Measurements from ENCODE around the gene NSMF. TPM values are rescaled to one million over a fixed set of nuclear protein-coding genes. Genes with fewer than 3 reads are reported as not detected.

Gene NSMF
- total RNA-seq, 1 experiment from 2014 or later, result 31.6 TPM

DNA sequence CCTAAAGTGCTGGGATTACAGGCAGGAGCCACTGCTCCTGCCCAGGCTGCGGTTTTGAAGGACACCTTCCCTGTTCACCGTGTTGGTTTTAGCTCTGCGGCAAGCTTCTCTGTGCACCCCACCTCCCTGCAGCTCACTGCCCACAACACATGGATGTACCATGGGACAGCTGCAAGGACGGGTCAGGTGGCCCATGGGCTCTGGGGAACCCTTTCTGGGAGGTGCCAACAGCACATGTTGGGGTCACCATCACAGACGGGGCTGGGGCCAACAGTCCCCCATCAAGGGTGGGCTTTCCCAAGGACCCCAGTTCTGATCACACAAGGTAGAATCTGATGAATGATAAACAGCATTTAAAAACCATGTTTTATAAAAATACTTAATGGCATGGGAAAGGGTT is 43.7 kb downstream of the NSMF start:
- DNase-seq, result no peak
- BruUV-seq (replicated peaks), result no TSS peak
- CTCF ChIA-PET, result no interaction called here
- H3K36me3 Mint-ChIP-seq (ENCODE audit: insufficient read depth, unreplicated experiment), result peaks cover 10% of the 10 kb centered on the region
- H3K4me1 Mint-ChIP-seq (ENCODE audit: low read depth, unreplicated experiment), result no peaks in the 10 kb centered on the region
- H3K27ac Mint-ChIP-seq (ENCODE audit: unreplicated experiment), result no peak overlapping the region
- H3K9me3 Mint-ChIP-seq (ENCODE audit: low read depth, unreplicated experiment), result no peaks in the 10 kb centered on the region
- H3K27me3 Mint-ChIP-seq (ENCODE audit: unreplicated experiment), result no peaks in the 10 kb centered on the region
- TF ChIP-seq, protein P1, sequence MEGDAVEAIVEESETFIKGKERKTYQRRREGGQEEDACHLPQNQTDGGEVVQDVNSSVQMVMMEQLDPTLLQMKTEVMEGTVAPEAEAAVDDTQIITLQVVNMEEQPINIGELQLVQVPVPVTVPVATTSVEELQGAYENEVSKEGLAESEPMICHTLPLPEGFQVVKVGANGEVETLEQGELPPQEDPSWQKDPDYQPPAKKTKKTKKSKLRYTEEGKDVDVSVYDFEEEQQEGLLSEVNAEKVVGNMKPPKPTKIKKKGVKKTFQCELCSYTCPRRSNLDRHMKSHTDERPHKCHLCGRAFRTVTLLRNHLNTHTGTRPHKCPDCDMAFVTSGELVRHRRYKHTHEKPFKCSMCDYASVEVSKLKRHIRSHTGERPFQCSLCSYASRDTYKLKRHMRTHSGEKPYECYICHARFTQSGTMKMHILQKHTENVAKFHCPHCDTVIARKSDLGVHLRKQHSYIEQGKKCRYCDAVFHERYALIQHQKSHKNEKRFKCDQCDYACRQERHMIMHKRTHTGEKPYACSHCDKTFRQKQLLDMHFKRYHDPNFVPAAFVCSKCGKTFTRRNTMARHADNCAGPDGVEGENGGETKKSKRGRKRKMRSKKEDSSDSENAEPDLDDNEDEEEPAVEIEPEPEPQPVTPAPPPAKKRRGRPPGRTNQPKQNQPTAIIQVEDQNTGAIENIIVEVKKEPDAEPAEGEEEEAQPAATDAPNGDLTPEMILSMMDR (IDR thresholded peaks at IDR 0.05; ENCODE audit: unreplicated experiment), result no peak
- intact Hi-C loops (cut with micrococcal nuclease; ENCODE audit: unreplicated experiment), result loop anchor here (10.0 kb wide), 1 partner anchor 121 kb away; no protein-coding TSS in a partner anchor
- no peak overlapping the region for H3K4me3 Mint-ChIP-seq (ENCODE audit: low read depth, unreplicated experiment)

- H3K9me3 Mint-ChIP-seq (ENCODE audit: low read depth, unreplicated experiment), result no peaks in the 10 kb centered on the region
- no TSS peak for BruUV-seq (replicated peaks)
- CTCF ChIA-PET, result interaction anchor here (1.7 kb wide), 1 partner anchor 11 kb away, joined by 8 read pairs; the partner anchor contains the start of genes EXD3 and NOXA1
- intact Hi-C loops (cut with micrococcal nuclease; ENCODE audit: unreplicated experiment), result loop anchor here (10.0 kb wide), 1 partner anchor 118 kb away; no protein-coding TSS in a partner anchor
- no peaks in the 10 kb centered on the region for H3K27me3 Mint-ChIP-seq (ENCODE audit: unreplicated experiment)
- DNase-seq, result no peak
- TF ChIP-seq, protein P1 (IDR thresholded peaks at IDR 0.05; ENCODE audit: unreplicated experiment), result no peak
- no peak overlapping the region for H3K27ac Mint-ChIP-seq (ENCODE audit: unreplicated experiment)
- no peak overlapping the region for H3K4me3 Mint-ChIP-seq (ENCODE audit: low read depth, unreplicated experiment)
- peaks cover 13% of the 10 kb centered on the region for H3K36me3 Mint-ChIP-seq (ENCODE audit: insufficient read depth, unreplicated experiment)
- no peaks in the 10 kb centered on the region for H3K4me1 Mint-ChIP-seq (ENCODE audit: low read depth, unreplicated experiment)
Observed at GRCh38 chr9:137412431-137412830, 46.7 kb downstream of the NSMF start.

DNA sequence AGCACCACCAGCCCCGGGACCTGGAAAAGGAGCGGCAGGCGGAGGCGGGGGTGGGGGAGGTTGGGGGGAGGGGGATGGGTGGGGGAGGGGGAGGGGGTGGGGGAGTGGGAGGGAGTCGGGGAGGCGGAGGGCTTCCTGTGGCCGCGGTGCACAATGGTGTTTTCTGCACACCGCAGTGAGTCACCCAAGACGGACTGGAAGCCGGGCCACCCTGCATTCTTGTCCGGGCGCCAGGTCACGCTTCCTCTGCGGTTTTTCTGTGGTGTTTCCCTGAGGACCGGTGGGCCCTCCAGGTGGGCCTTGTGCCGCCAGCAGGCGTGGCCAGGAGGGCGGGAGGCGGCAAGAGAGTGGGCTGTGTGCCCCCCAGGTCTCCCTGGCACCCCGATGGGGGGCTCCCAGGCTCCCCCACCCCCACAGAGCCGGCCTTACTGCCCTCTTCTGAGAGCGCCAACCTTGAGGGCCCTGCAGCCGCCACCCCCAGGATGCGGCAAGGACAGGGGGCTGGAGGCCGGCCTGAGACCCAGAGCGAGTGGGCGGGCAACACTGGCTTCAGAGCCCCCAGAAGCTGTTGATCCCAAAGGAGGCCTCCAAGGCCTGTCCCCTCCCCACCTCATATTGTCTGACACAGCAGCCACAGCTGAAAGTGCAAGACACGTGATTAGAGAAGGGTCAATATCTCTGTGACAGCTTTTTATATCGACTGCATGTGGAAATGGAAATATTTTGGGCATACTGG is 47.3 kb downstream of the NSMF start:
- Mint-ChIP-seq H3K36me3 (ENCODE audit: insufficient read depth, unreplicated experiment) (peaks cover 13% of the 10 kb centered on the region), H3K9me3 (ENCODE audit: low read depth, unreplicated experiment) (no peaks in the 10 kb centered on the region), H3K27me3 (ENCODE audit: unreplicated experiment) (no peaks in the 10 kb centered on the region), H3K27ac (ENCODE audit: unreplicated experiment) (no peak overlapping the region), H3K4me1 (ENCODE audit: low read depth, unreplicated experiment) (no peaks in the 10 kb centered on the region), H3K4me3 (ENCODE audit: low read depth, unreplicated experiment) (peak overlapping the region; percentile 49)
- TF ChIP-seq, protein P1 (IDR thresholded peaks at IDR 0.05; ENCODE audit: unreplicated experiment), result no peak
- CTCF ChIA-PET, result interaction anchor here (1.7 kb wide), 1 partner anchor 11 kb away, joined by 8 read pairs; the partner anchor contains the start of genes EXD3 and NOXA1
- no TSS peak for BruUV-seq (replicated peaks)
- peak; percentile 86 for DNase-seq
- intact Hi-C loops (cut with micrococcal nuclease; ENCODE audit: unreplicated experiment), result loop anchor here (10.0 kb wide), 1 partner anchor 117 kb away; no protein-coding TSS in a partner anchor

GRCh38 chr9:137411260-137411644 is 47.9 kb downstream of the NSMF start:
- H3K4me1 Mint-ChIP-seq (ENCODE audit: low read depth, unreplicated experiment), result peaks cover under 1% of the 10 kb centered on the region
- peak; percentile 16 for DNase-seq
- CTCF ChIA-PET, result interaction anchor here (1.7 kb wide), 1 partner anchor 12 kb away, joined by 8 read pairs; the partner anchor contains the start of genes EXD3 and NOXA1
- H3K9me3 Mint-ChIP-seq (ENCODE audit: low read depth, unreplicated experiment), result no peaks in the 10 kb centered on the region
- TF ChIP-seq, protein P1 (IDR thresholded peaks at IDR 0.05; ENCODE audit: unreplicated experiment), result no peak
- intact Hi-C loops (cut with micrococcal nuclease; ENCODE audit: unreplicated experiment), result loop anchor here (10.0 kb wide), 1 partner anchor 116 kb away; no protein-coding TSS in a partner anchor
- peak overlapping the region; percentile 49 for H3K4me3 Mint-ChIP-seq (ENCODE audit: low read depth, unreplicated experiment)
- H3K27me3 Mint-ChIP-seq (ENCODE audit: unreplicated experiment), result no peaks in the 10 kb centered on the region
- H3K36me3 Mint-ChIP-seq (ENCODE audit: insufficient read depth, unreplicated experiment), result peaks cover 13% of the 10 kb centered on the region
- BruUV-seq (replicated peaks), result no TSS peak
- H3K27ac Mint-ChIP-seq (ENCODE audit: unreplicated experiment), result no peak overlapping the region
